OCI-LY3 (cell line): ENCODE results near the gene LPCAT4.

ENCODE experiments used
- EZH2phosphoT487 ChIP-seq: fragments of 200-600 bp; shearing (Covaris generic); IDR thresholded peaks from 2 replicates; pipeline ENCODE4 v1.6.1; 2018; ENCODE audit warnings: antibody characterized with exemption, mixed run types, low read depth
- TF ChIP-seq, protein P1 (sequence below): fragments of 200-600, 300-600 bp; sonication (generic); IDR thresholded peaks from 2 replicates; pipeline ENCODE4 v1.5.1; 2014; ENCODE audit warnings: antibody characterized with exemption, low read length, low read depth

DNA sequence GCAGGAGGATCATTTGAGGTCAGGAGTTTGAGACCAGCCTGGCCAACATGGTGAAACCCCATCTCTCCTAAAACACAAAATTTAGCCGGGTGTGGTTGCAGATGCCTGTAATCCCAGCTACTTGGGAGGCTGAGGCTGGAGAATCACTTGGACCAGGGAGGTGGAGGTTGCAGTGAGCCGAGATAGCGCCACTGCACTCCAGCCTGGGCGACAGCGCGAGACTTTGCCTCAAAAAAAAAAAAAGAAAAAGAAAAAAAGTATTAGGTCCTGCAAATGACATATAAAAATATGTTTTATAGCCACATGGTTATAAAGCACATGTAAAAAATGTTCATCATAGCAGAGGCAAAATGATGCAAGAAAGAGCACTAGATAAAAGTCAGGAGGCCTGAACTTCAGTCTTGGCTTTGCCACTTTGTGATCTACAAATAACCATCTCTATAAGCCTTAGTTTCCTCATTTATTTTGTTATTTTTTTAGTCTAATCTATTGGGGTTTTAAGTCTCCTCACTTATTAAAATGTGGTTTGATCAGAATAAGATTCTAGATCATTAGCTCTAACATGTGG lies 34.4 kb downstream of the LPCAT4 start:
- TF ChIP-seq, protein P1, sequence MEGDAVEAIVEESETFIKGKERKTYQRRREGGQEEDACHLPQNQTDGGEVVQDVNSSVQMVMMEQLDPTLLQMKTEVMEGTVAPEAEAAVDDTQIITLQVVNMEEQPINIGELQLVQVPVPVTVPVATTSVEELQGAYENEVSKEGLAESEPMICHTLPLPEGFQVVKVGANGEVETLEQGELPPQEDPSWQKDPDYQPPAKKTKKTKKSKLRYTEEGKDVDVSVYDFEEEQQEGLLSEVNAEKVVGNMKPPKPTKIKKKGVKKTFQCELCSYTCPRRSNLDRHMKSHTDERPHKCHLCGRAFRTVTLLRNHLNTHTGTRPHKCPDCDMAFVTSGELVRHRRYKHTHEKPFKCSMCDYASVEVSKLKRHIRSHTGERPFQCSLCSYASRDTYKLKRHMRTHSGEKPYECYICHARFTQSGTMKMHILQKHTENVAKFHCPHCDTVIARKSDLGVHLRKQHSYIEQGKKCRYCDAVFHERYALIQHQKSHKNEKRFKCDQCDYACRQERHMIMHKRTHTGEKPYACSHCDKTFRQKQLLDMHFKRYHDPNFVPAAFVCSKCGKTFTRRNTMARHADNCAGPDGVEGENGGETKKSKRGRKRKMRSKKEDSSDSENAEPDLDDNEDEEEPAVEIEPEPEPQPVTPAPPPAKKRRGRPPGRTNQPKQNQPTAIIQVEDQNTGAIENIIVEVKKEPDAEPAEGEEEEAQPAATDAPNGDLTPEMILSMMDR, result no peak
- no peak for TF ChIP-seq EZH2phosphoT487
